Keratinocyte (primary cell): ENCODE results near the gene CYFIP1.

ENCODE experiments used
- EZH2 ChIP-seq: IDR thresholded peaks from one replicate; pipeline ENCODE4 v1.6.1; 2012; ENCODE audit warnings: inconsistent platforms, mild to moderate bottlenecking, low read length, moderate library complexity
- TF ChIP-seq, protein P1 (sequence below), 3 experiments: IDR thresholded peaks in 1 of 3; conservative IDR thresholded peaks in 1 of 3; optimal IDR thresholded peaks in 1 of 3; 2 replicates in 2 of 3; 3 replicates in 1 of 3; pipeline versions ENCODE3 to v1.5.1; 2011; ENCODE audit warnings: low read length in 3 of 3, mild to moderate bottlenecking in 3 of 3, moderate library complexity in 2 of 3, control low read depth in 1 of 3, inconsistent platforms in 1 of 3; ENCODE audit not compliant: insufficient read depth in 2 of 3; ENCODE audit errors: extremely low read depth in 1 of 3

DNA sequence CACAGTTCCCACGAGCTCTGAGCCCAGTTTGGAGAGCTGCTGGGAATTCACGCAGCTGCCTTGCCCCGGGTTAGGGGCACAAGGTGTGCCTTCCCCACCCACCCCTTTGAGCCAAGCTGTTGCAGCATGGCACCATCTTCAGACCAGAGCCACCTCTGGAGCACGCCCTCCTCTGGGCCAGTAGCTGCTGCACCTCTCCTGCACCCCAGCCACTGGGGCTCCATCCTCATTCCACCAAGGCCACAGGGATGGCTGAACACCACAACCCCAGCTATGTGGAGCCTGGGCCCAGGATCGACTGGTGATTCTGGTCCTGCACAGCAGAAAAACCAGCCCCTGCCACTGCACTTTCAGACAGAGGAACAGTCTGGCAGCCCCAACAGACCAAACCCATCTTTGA is 33.5 kb upstream of the CYFIP1 start:
- TF ChIP-seq, protein P1, sequence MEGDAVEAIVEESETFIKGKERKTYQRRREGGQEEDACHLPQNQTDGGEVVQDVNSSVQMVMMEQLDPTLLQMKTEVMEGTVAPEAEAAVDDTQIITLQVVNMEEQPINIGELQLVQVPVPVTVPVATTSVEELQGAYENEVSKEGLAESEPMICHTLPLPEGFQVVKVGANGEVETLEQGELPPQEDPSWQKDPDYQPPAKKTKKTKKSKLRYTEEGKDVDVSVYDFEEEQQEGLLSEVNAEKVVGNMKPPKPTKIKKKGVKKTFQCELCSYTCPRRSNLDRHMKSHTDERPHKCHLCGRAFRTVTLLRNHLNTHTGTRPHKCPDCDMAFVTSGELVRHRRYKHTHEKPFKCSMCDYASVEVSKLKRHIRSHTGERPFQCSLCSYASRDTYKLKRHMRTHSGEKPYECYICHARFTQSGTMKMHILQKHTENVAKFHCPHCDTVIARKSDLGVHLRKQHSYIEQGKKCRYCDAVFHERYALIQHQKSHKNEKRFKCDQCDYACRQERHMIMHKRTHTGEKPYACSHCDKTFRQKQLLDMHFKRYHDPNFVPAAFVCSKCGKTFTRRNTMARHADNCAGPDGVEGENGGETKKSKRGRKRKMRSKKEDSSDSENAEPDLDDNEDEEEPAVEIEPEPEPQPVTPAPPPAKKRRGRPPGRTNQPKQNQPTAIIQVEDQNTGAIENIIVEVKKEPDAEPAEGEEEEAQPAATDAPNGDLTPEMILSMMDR (optimal IDR thresholded peaks at IDR 0.05 in 1 of 3, IDR thresholded peaks at IDR 0.05 in 1 of 3, conservative IDR thresholded peaks at IDR 0.05 in 1 of 3; ENCODE audit: extremely low read depth in 1 of 3, insufficient read depth in 2 of 3, low read length in 3 of 3), result no peak
- no peak for TF ChIP-seq EZH2
